NOMO-1 treated with dmso at 0.1 percent for 144 hours (cell line): ENCODE measurements around the gene GGTLC1.

Experiments
- DNase-seq: peaks from one replicate; lab custom pipeline; 2025; ENCODE audit not compliant: unreplicated experiment; lab: John Stamatoyannopoulos, UW

GGTLC1 gene

GRCh38 chr20:23988561-23988960 is at the start of gene GGTLC1:
GGTLC1 (minus strand) TSS chr20:23988779; CDS start chr20:23986611, 2,168 bp downstream.
- no peak for DNase-seq

DNA sequence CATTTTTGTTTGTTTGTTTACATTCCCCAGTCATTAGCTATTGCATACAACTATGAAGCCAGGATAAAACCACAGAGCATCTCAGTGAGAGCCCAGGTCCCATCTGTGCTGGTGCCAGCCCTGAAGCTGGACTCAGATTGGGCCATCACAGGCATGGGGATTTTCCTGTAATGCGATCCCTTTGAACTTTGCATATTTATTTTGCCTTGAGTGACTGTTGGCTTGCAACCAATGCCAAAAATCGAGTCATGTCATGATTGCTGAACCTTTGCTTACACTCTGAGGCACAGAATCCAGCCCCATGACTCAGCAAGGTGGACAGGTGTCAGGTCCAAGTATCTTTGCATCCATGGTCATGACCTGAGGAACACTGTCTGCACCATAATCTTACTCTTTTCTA is 46.2 kb upstream of the GGTLC1 start:
- no peak for DNase-seq

DNA sequence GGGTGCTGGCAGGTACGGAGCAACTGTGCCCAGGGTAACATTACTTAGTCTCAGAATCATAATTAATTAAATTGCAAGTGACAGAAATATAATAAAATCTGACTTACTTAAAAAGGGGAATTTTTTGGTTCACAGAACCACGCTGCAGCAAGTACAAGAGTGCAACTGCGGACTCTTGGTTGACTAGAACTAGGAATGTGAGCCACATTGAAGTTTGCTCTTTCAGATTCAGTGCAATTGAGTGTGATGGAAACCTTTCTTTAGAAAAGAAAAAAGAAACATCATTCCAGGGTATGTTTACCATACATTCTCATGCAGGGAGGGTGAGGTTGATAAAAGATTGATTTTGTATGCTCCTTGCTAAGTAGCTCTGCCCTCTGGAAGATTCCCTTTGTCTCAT is 45.0 kb upstream of the GGTLC1 start:
- no peak for DNase-seq

GRCh38 chr20:24033151-24033550 is 44.6 kb upstream of the GGTLC1 start:
- no peak for DNase-seq

- DNase-seq: no peak
These were observed 43.9 kb upstream of the GGTLC1 start for GRCh38 chr20:24032400-24032898.

DNA sequence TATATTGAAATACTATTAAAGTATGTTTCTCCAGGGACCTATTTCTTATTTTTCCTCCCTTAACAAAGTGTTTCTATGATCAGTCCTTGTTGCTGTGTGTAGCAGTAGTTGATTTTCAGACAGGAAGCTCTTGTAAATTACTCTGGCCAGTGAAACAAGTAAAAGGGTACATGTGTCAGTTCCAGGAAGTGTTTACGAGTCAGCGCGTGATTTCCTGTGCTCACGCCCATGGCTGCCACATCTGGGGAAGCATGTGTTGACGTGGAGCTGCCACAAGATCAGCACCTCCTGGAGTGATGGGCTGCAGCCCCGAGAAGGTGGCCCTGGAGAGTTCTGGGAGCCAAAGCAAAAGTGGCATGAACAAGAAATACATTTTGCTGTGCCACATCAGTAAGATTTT is 38.6 kb upstream of the GGTLC1 start:
- DNase-seq: no peak

DNA sequence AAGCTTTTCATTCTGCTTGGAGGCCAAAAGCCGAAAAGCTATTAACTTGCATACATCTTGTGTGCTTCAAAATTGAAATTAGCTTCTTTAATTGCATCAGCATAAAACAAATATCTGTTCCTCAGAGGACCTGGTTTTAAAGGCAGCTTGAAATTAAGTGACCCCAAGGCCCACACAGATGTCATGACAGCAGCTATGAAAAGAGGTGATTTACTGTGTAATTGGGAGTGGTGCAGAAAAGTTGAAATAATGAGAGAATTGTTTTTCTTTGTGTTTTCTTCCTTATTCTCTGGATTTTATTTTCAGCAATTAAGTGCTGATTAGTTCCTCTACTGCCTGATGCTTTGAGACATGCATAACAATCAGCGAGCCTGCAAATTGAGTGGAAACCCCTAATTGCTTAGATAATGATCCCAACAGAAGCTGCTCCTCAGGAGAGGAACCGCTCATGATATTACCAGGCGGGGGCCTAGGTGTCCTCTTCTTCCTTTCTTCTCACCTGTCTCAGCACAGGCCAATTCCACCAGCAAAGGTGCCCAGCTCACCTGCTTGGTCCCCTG is 34.1 kb upstream of the GGTLC1 start:
- DNase-seq: no peak

DNA sequence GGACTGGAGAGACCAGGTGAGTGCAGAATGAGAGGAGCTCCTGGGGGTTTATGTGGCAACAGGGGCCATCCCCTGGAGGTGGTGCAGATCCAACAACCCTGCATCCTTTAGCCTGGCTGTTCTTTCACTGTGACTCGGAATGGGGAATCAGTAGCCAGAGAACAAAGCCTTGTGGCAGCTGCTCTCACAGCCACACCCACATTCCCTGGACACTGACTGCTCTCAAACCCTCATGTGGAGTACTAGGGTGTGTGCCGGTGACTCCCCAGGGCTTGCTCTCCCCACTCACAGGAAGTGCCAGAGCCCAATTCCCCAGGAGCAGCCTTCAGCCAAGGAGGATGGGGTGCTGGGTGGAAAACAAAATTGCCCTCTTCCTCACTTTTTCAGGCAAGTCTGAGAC is 30.2 kb upstream of the GGTLC1 start:
- no peak for DNase-seq

- DNase-seq: no peak
These were observed 28.8 kb upstream of the GGTLC1 start for GRCh38 chr20:24017458-24017755.

- DNase-seq: no peak
These were observed 28.3 kb upstream of the GGTLC1 start for GRCh38 chr20:24016607-24017457.

DNA sequence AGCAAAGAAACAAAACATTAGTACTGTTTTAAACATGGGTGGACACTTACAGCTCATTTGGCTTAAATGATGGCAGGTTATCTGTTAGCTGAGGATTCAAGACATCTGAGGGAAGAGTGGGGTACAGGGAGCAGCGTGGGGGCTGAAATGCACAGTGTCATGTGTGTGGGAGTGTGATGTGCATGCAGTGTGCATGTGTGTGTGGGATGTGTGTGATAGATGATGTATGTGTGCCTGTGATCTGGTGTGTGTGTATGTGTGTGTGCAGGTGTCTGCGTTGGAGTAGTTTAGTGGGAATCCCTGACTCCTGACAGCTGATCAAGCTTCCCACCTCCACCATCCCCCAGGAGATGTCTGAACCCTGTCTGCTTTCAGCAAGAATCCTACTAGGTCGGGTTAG is 25.4 kb upstream of the GGTLC1 start:
- no peak for DNase-seq

- DNase-seq: no peak
These were observed 22.7 kb upstream of the GGTLC1 start for GRCh38 chr20:24011282-24011681.

- no peak for DNase-seq
These were observed 19.2 kb upstream of the GGTLC1 start for GRCh38 chr20:24007758-24008157.

- no peak for DNase-seq
These were observed 18.6 kb upstream of the GGTLC1 start for GRCh38 chr20:24007073-24007595.

- no peak for DNase-seq
These were observed 18.0 kb upstream of the GGTLC1 start for GRCh38 chr20:24006626-24007025.

- DNase-seq: no peak
These were observed 15.9 kb upstream of the GGTLC1 start for GRCh38 chr20:24004471-24004870.

GRCh38 chr20:24002896-24003295 is 14.3 kb upstream of the GGTLC1 start:
- DNase-seq: no peak

DNA sequence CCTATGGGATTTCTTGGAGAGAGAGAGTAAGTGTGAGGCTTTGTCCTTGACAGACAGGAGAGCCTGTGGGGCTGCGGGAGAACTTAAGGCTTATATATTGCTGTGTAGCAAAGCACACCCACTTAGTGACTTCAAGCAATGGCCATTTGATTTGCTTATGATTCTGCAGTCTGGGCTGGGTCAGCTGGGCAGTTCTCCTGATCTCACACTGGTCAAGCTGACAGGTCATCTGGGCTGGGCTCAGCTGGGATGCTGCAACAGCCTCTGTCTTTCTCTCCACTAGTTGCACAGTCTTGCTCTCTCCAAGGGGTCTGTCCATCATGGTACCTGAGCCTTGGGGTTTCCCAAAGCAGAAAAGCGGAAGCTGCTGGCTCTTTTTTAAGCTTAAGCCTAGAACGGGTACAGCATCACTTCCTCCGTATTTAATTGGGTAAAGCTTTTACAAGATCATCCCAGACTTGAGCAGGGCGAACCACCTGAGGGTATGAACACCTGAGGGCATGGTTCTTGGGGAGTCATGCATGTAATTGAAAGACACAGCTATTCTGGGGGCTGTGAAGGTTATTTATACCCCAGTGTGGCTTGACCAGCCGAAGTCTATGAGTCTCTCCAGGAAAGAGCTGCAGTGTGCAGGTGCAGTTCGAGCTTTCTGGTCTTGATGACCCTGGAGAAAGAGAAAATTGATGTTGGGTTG is 13.3 kb upstream of the GGTLC1 start:
- no peak for DNase-seq

DNA sequence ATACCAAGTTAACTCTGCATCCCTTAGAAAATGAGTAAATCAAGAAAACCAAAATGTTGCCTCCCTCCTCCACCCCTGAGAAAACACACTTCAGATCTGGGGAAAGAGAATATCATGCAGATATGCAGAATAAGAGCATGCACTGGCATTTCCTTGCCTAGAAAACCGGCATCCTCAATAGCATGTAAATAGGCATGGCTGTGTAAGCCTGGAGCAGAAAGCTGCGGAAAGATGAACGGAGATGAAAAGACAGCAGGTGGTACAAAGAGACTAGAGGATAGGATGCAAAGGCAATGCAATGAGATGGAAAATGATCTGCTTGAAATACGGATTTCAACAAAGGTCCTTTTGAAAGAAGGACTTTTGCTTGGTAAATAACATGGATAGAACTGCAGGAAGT is 10.3 kb upstream of the GGTLC1 start:
- no peak for DNase-seq

- no peak for DNase-seq
These were observed 9.8 kb upstream of the GGTLC1 start for GRCh38 chr20:23998392-23998791.

GRCh38 chr20:23995905-23996666 is 7.5 kb upstream of the GGTLC1 start:
- no peak for DNase-seq
